ENCODE results near the gene HPCAL1.

HPCAL1 gene

GRCh38 chr2:10360460-10360849, 57.8 kb downstream of the HPCAL1 start:
- no peak overlapping the region for H3K4me2 ChIP-seq (ENCODE audit: low read depth, low read length, poor library complexity, severe bottlenecking)
- no peaks in the 10 kb centered on the region for H3K9me2 ChIP-seq (replicated peaks; ENCODE audit: insufficient read depth, low read length)
- no peak overlapping the region for H3K9ac ChIP-seq (ENCODE audit: low read length)
- no peaks in the 10 kb centered on the region for H3F3A ChIP-seq (ENCODE audit: insufficient read depth)
- H3K27me3 ChIP-seq (ENCODE audit: low read length), result no peaks in the 10 kb centered on the region
- H3K79me2 ChIP-seq (ENCODE audit: insufficient read depth, low read length), result no peaks in the 10 kb centered on the region
- H3K9me3 ChIP-seq (ENCODE audit: insufficient read depth, low read length), result no peaks in the 10 kb centered on the region
- H3K27ac ChIP-seq (ENCODE audit: low read depth, low read length), result no peak overlapping the region
- no peak overlapping the region for H3K4me3 ChIP-seq (ENCODE audit: insufficient read depth, low read length, poor library complexity, severe bottlenecking)
- TF ChIP-seq EZH2phosphoT487 (conservative IDR thresholded peaks at IDR 0.05; ENCODE audit: low read length) (no peak), CTCF (IDR thresholded peaks at IDR 0.05; ENCODE audit: insufficient read depth, low read length, poor library complexity, severe bottlenecking) (no peak)
- no peaks in the 10 kb centered on the region for H4K20me1 ChIP-seq (ENCODE audit: low read depth, low read length)
- H3K36me3 ChIP-seq (ENCODE audit: low read length), result no peaks in the 10 kb centered on the region
- no peak overlapping the region for H2AFZ ChIP-seq (ENCODE audit: low read depth, low read length, severe bottlenecking)

- H3K36me3 ChIP-seq (ENCODE audit: low read length), result no peaks in the 10 kb centered on the region
- H4K20me1 ChIP-seq (ENCODE audit: low read depth, low read length), result no peaks in the 10 kb centered on the region
These were observed 58.3 kb downstream of the HPCAL1 start for GRCh38 chr2:10360850-10361588.

GRCh38 chr2:10362096-10362897, 59.6 kb downstream of the HPCAL1 start:
- H3K9ac ChIP-seq (ENCODE audit: low read length), result no peak overlapping the region
- no peaks in the 10 kb centered on the region for H3K9me3 ChIP-seq (ENCODE audit: insufficient read depth, low read length)
- TF ChIP-seq EZH2phosphoT487 (conservative IDR thresholded peaks at IDR 0.05; ENCODE audit: low read length) (no peak), CTCF (IDR thresholded peaks at IDR 0.05; ENCODE audit: insufficient read depth, low read length, poor library complexity, severe bottlenecking) (no peak)
- no peaks in the 10 kb centered on the region for H3F3A ChIP-seq (ENCODE audit: insufficient read depth)
- no peaks in the 10 kb centered on the region for H4K20me1 ChIP-seq (ENCODE audit: low read depth, low read length)
- H3K36me3 ChIP-seq (ENCODE audit: low read length), result no peaks in the 10 kb centered on the region
- H3K4me3 ChIP-seq (ENCODE audit: insufficient read depth, low read length, poor library complexity, severe bottlenecking), result no peak overlapping the region
- H3K27ac ChIP-seq (ENCODE audit: low read depth, low read length), result no peak overlapping the region
- no peaks in the 10 kb centered on the region for H3K27me3 ChIP-seq (ENCODE audit: low read length)
- H3K79me2 ChIP-seq (ENCODE audit: insufficient read depth, low read length), result no peaks in the 10 kb centered on the region
- H3K4me2 ChIP-seq (ENCODE audit: low read depth, low read length, poor library complexity, severe bottlenecking), result no peak overlapping the region
- no peak overlapping the region for H2AFZ ChIP-seq (ENCODE audit: low read depth, low read length, severe bottlenecking)
- no peaks in the 10 kb centered on the region for H3K9me2 ChIP-seq (replicated peaks; ENCODE audit: insufficient read depth, low read length)

More at GRCh38 chr2:10360850-10361588, 58.3 kb downstream of the HPCAL1 start:
- Histone ChIP-seq H3K79me2 (ENCODE audit: insufficient read depth, low read length) (no peaks in the 10 kb centered on the region), H3K27me3 (ENCODE audit: low read length) (no peaks in the 10 kb centered on the region), H3F3A (ENCODE audit: insufficient read depth) (no peaks in the 10 kb centered on the region), H2AFZ (ENCODE audit: low read depth, low read length, severe bottlenecking) (no peak overlapping the region), H3K9ac (ENCODE audit: low read length) (no peak overlapping the region), H3K9me2 (replicated peaks; ENCODE audit: insufficient read depth, low read length) (no peaks in the 10 kb centered on the region), H3K27ac (ENCODE audit: low read depth, low read length) (no peak overlapping the region), H3K4me2 (ENCODE audit: low read depth, low read length, poor library complexity, severe bottlenecking) (no peak overlapping the region), H3K9me3 (ENCODE audit: insufficient read depth, low read length) (no peaks in the 10 kb centered on the region), H3K4me3 (ENCODE audit: insufficient read depth, low read length, poor library complexity, severe bottlenecking) (no peak overlapping the region)
- TF ChIP-seq EZH2phosphoT487 (conservative IDR thresholded peaks at IDR 0.05; ENCODE audit: low read length), result no peak
- no peak for TF ChIP-seq CTCF (IDR thresholded peaks at IDR 0.05; ENCODE audit: insufficient read depth, low read length, poor library complexity, severe bottlenecking)

All from SU-DHL-6 (cell line).